ENCODE measurements around the gene ZNF691. TPM values are rescaled to one million over a fixed set of nuclear protein-coding genes. Genes with fewer than 3 reads are reported as not detected.

ZNF691 gene
- total RNA-seq, 1 experiment from 2014 or later: 4.3 TPM

- Histone ChIP-seq H3K36me3 (ENCODE audit: low read depth, low read length) (no peaks in the 10 kb centered on the region), H2AFZ (ENCODE audit: low read length) (no peak overlapping the region), H3K9ac (ENCODE audit: low read length) (no peak overlapping the region), H3K4me3 (ENCODE audit: low read length) (no peak overlapping the region), H3K27me3 (ENCODE audit: low read length) (no peaks in the 10 kb centered on the region), H4K20me1 (ENCODE audit: low read length) (no peaks in the 10 kb centered on the region), H3K4me2 (ENCODE audit: low read length) (no peak overlapping the region), H3K9me2 (replicated peaks; ENCODE audit: low read length) (no peaks in the 10 kb centered on the region), H3K9me3 (ENCODE audit: low read length) (no peaks in the 10 kb centered on the region), H3K79me2 (ENCODE audit: low read length) (no peaks in the 10 kb centered on the region), H3K4me1 (ENCODE audit: insufficient read depth, low read length) (no peaks in the 10 kb centered on the region), H3F3A (ENCODE audit: low read length, unreplicated experiment) (no peaks in the 10 kb centered on the region), H3K27ac (ENCODE audit: low read length) (no peak overlapping the region)
- no TSS peak for BruUV-seq (replicated peaks)
- CTCF ChIA-PET: no interaction called here
- DNase-seq: no peak
- POLR2A ChIA-PET (ENCODE audit: unreplicated experiment): no interaction called here
- ATAC-seq: no peak
- intact Hi-C loops (cut with micrococcal nuclease): no loop called here
- TF ChIP-seq, protein P1, sequence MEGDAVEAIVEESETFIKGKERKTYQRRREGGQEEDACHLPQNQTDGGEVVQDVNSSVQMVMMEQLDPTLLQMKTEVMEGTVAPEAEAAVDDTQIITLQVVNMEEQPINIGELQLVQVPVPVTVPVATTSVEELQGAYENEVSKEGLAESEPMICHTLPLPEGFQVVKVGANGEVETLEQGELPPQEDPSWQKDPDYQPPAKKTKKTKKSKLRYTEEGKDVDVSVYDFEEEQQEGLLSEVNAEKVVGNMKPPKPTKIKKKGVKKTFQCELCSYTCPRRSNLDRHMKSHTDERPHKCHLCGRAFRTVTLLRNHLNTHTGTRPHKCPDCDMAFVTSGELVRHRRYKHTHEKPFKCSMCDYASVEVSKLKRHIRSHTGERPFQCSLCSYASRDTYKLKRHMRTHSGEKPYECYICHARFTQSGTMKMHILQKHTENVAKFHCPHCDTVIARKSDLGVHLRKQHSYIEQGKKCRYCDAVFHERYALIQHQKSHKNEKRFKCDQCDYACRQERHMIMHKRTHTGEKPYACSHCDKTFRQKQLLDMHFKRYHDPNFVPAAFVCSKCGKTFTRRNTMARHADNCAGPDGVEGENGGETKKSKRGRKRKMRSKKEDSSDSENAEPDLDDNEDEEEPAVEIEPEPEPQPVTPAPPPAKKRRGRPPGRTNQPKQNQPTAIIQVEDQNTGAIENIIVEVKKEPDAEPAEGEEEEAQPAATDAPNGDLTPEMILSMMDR (conservative IDR thresholded peaks at IDR 0.05; ENCODE audit: low read depth, low read length): no peak
- TF ChIP-seq EZH2phosphoT487 (IDR thresholded peaks at IDR 0.05; ENCODE audit: borderline replicate concordance, low read length) (no peak), EZH2 (IDR thresholded peaks at IDR 0.05; ENCODE audit: low read length, unreplicated experiment) (no peak)
Observed at GRCh38 chr1:42832641-42833240, 13.7 kb upstream of the ZNF691 start.

DNA sequence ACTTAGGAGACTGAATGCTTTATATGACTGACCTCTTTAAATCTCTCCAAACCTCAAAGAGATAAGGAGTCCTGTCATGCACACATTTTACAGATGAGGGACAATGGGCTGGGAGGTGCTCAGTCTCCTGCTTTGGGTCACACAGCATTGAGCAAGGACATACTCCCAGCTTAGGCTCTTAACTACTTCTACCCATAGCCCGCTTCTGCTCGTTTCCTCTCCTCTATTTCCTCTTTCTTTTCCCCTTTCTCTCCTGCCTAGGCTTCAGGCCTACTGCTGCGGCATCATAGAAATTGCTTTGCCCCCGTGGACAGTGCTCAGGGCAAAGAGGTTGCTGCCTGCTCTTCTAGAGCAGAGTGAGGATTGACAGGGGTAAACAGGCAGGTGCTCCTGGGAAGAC is 12.4 kb upstream of the ZNF691 start:
- Histone ChIP-seq H3K79me2 (ENCODE audit: low read length) (no peaks in the 10 kb centered on the region), H3K36me3 (ENCODE audit: low read depth, low read length) (no peaks in the 10 kb centered on the region), H3K9me3 (ENCODE audit: low read length) (no peaks in the 10 kb centered on the region), H4K20me1 (ENCODE audit: low read length) (no peaks in the 10 kb centered on the region), H3K27me3 (ENCODE audit: low read length) (no peaks in the 10 kb centered on the region), H3K27ac (ENCODE audit: low read length) (no peak overlapping the region), H3F3A (ENCODE audit: low read length, unreplicated experiment) (no peaks in the 10 kb centered on the region), H3K9me2 (replicated peaks; ENCODE audit: low read length) (no peaks in the 10 kb centered on the region), H3K4me2 (ENCODE audit: low read length) (no peak overlapping the region), H3K9ac (ENCODE audit: low read length) (no peak overlapping the region), H3K4me3 (ENCODE audit: low read length) (no peak overlapping the region), H2AFZ (ENCODE audit: low read length) (no peak overlapping the region), H3K4me1 (ENCODE audit: insufficient read depth, low read length) (no peaks in the 10 kb centered on the region)
- BruUV-seq (replicated peaks): no TSS peak
- no peak for TF ChIP-seq EZH2 (IDR thresholded peaks at IDR 0.05; ENCODE audit: low read length, unreplicated experiment)
- TF ChIP-seq EZH2phosphoT487 (IDR thresholded peaks at IDR 0.05; ENCODE audit: borderline replicate concordance, low read length): no peak
- TF ChIP-seq, protein P1 (conservative IDR thresholded peaks at IDR 0.05; ENCODE audit: low read depth, low read length): no peak
- POLR2A ChIA-PET (ENCODE audit: unreplicated experiment): interaction anchor here (0.7 kb wide), 1 partner anchor 192 kb away, joined by 3 read pairs; no protein-coding TSS in a partner anchor
- ATAC-seq (no peak), DNase-seq (no peak)
- intact Hi-C loops (cut with micrococcal nuclease): no loop called here
- CTCF ChIA-PET: no interaction called here

- no peak for DNase-seq
- intact Hi-C loops (cut with micrococcal nuclease): no loop called here
- Histone ChIP-seq H3F3A (ENCODE audit: low read length, unreplicated experiment) (no peaks in the 10 kb centered on the region), H3K4me1 (ENCODE audit: insufficient read depth, low read length) (no peaks in the 10 kb centered on the region), H3K36me3 (ENCODE audit: low read depth, low read length) (no peaks in the 10 kb centered on the region), H2AFZ (ENCODE audit: low read length) (no peak overlapping the region), H3K79me2 (ENCODE audit: low read length) (no peaks in the 10 kb centered on the region), H3K9me2 (replicated peaks; ENCODE audit: low read length) (no peaks in the 10 kb centered on the region), H3K4me3 (ENCODE audit: low read length) (no peak overlapping the region), H3K27ac (ENCODE audit: low read length) (no peak overlapping the region), H3K27me3 (ENCODE audit: low read length) (no peaks in the 10 kb centered on the region), H3K9ac (ENCODE audit: low read length) (no peak overlapping the region), H4K20me1 (ENCODE audit: low read length) (no peaks in the 10 kb centered on the region), H3K9me3 (ENCODE audit: low read length) (no peaks in the 10 kb centered on the region), H3K4me2 (ENCODE audit: low read length) (no peak overlapping the region)
- BruUV-seq (replicated peaks): no TSS peak
- no peak for ATAC-seq
- TF ChIP-seq, protein P1 (conservative IDR thresholded peaks at IDR 0.05; ENCODE audit: low read depth, low read length): no peak
- TF ChIP-seq EZH2phosphoT487 (IDR thresholded peaks at IDR 0.05; ENCODE audit: borderline replicate concordance, low read length) (no peak), EZH2 (IDR thresholded peaks at IDR 0.05; ENCODE audit: low read length, unreplicated experiment) (no peak)
- ChIA-PET POLR2A (ENCODE audit: unreplicated experiment) (no interaction called here), CTCF (no interaction called here)
Observed at GRCh38 chr1:42834803-42835202, 11.6 kb upstream of the ZNF691 start.
